RWPE1 (cell line): ENCODE measurements around the gene SBNO2.

ENCODE experiments used
- CTCF ChIA-PET: fragments of 350-600 bp; sonication (Branson Sonifier 250); formaldehyde crosslinking; extraction: SDS; loops from one replicate; lab custom pipeline; 2021; lab: Yijun Ruan, JAX
- POLR2A ChIA-PET: fragments of 400-600 bp; formaldehyde crosslinking; extraction: SDS; loops from one replicate; lab custom pipeline; 2020; ENCODE audit warnings: antibody characterized with exemption; ENCODE audit not compliant: low non-redundant PET; lab: Yijun Ruan, JAX
- DNase-seq: peaks from one replicate; pipeline ENCODE4 v3.0.0; 2012; ENCODE audit warnings: low spot score
- H3K27ac ChIP-seq: fragments of 450-650 bp; 2 replicates; pipeline ENCODE4 v1.5.1; 2017
- TF ChIP-seq, protein P1 (sequence below): fragments of 450-650 bp; conservative IDR thresholded peaks from 2 replicates; pipeline ENCODE4 v1.5.1; 2017; ENCODE audit warnings: low read depth, mild to moderate bottlenecking

SBNO2 gene

GRCh38 chr19:1144741-1145140, 29.3 kb downstream of the SBNO2 start:
- peak overlapping the region; percentile 32 for H3K27ac ChIP-seq
- TF ChIP-seq, protein P1, sequence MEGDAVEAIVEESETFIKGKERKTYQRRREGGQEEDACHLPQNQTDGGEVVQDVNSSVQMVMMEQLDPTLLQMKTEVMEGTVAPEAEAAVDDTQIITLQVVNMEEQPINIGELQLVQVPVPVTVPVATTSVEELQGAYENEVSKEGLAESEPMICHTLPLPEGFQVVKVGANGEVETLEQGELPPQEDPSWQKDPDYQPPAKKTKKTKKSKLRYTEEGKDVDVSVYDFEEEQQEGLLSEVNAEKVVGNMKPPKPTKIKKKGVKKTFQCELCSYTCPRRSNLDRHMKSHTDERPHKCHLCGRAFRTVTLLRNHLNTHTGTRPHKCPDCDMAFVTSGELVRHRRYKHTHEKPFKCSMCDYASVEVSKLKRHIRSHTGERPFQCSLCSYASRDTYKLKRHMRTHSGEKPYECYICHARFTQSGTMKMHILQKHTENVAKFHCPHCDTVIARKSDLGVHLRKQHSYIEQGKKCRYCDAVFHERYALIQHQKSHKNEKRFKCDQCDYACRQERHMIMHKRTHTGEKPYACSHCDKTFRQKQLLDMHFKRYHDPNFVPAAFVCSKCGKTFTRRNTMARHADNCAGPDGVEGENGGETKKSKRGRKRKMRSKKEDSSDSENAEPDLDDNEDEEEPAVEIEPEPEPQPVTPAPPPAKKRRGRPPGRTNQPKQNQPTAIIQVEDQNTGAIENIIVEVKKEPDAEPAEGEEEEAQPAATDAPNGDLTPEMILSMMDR = no peak
- CTCF ChIA-PET = no interaction called here
- no peak for DNase-seq
- POLR2A ChIA-PET = no interaction called here

GRCh38 chr19:1143828-1144399, 30.2 kb downstream of the SBNO2 start:
- H3K27ac ChIP-seq = no peak overlapping the region
- POLR2A ChIA-PET = no interaction called here
- TF ChIP-seq, protein P1 = no peak
- CTCF ChIA-PET = no interaction called here
- DNase-seq = no peak

DNA sequence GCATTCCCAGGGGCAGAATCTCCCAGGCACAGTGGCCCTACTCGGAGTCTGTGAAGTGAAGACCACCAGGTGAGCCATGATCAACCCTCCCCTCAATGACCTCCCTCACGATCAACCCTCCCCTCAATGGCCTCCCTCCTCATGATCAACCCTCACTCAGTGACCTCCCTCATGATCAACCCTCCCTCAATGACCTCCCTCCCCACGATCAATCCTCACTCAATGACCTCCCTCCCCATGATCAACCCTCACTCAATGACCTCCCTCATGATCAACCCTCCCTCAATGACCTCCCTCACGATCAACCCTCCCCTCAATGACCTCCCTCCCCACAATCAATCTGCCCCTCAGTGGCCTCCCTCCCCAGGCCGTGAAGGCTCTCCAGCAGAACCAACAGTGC, 32.1 kb downstream of the SBNO2 start:
- POLR2A ChIA-PET = no interaction called here
- peak overlapping the region; percentile 41; the same call in 1 of the 2 replicates for H3K27ac ChIP-seq
- DNase-seq = no peak
- CTCF ChIA-PET = no interaction called here
- TF ChIP-seq, protein P1 = no peak

- TF ChIP-seq, protein P1 = no peak
- H3K27ac ChIP-seq = peak overlapping the region; percentile 41
- CTCF ChIA-PET = no interaction called here
- no peak for DNase-seq
- POLR2A ChIA-PET = no interaction called here
Measured at GRCh38 chr19:1140272-1141027, 33.6 kb downstream of the SBNO2 start.

- CTCF ChIA-PET = no interaction called here
- POLR2A ChIA-PET = no interaction called here
- no peak for DNase-seq
- TF ChIP-seq, protein P1 = no peak
- peak overlapping the region; percentile 29 for H3K27ac ChIP-seq
Measured at GRCh38 chr19:1139126-1139525, 34.9 kb downstream of the SBNO2 start.

DNA sequence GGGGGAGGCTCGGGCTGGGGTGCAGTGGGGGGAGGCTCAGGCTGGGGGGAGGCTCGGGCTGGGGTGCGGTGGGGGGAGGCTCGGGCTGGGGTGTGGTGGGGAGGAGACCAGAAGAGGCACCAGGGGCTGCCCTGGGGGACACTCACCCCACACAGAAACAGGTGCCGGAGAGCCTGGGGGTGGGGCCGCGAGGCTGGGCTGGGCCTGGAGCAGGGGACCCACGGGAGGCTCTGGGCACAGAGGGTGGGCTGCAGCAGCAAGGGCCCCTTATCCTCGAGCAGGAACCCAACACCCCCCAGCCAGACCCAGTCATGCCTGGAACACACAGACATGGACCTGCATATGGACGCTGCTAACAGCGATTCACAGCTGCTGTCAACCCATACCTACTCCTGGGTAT, 35.9 kb downstream of the SBNO2 start:
- TF ChIP-seq, protein P1 = no peak
- DNase-seq = no peak
- no peak overlapping the region for H3K27ac ChIP-seq
- POLR2A ChIA-PET = no interaction called here
- CTCF ChIA-PET = no interaction called here
